ENCODE measurements around the gene ADCY7.

The ADCY7 gene

DNA sequence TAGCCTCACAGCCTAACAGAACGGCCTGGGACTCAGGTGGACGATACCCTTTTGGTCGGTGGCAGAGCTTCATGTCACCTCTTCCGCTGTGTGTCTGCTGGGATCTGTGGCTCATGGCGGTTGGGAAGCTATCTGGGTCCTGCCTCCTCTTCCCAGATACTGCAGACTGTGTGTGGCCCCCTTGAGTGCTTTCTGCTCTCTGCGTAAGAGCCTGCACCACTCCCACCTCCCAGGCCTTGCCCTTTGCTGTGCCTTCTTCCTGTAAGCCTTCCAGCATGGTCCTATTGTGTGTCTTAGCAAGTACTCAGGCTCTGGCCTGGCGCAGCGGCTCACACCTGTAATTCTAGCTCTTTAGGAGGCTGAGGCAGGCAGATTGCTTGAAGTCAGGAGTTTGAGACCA is 17.5 kb upstream of the ADCY7 start:
- TF ChIP-seq, protein P1, sequence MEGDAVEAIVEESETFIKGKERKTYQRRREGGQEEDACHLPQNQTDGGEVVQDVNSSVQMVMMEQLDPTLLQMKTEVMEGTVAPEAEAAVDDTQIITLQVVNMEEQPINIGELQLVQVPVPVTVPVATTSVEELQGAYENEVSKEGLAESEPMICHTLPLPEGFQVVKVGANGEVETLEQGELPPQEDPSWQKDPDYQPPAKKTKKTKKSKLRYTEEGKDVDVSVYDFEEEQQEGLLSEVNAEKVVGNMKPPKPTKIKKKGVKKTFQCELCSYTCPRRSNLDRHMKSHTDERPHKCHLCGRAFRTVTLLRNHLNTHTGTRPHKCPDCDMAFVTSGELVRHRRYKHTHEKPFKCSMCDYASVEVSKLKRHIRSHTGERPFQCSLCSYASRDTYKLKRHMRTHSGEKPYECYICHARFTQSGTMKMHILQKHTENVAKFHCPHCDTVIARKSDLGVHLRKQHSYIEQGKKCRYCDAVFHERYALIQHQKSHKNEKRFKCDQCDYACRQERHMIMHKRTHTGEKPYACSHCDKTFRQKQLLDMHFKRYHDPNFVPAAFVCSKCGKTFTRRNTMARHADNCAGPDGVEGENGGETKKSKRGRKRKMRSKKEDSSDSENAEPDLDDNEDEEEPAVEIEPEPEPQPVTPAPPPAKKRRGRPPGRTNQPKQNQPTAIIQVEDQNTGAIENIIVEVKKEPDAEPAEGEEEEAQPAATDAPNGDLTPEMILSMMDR (IDR thresholded peaks at IDR 0.05; ENCODE audit: low read depth, low read length, missing control alignments): no peak
- DNase-seq (ENCODE audit: low read depth): no peak
- no peak overlapping the region for H3K4me3 ChIP-seq (ENCODE audit: low read depth, low read length)

DNA sequence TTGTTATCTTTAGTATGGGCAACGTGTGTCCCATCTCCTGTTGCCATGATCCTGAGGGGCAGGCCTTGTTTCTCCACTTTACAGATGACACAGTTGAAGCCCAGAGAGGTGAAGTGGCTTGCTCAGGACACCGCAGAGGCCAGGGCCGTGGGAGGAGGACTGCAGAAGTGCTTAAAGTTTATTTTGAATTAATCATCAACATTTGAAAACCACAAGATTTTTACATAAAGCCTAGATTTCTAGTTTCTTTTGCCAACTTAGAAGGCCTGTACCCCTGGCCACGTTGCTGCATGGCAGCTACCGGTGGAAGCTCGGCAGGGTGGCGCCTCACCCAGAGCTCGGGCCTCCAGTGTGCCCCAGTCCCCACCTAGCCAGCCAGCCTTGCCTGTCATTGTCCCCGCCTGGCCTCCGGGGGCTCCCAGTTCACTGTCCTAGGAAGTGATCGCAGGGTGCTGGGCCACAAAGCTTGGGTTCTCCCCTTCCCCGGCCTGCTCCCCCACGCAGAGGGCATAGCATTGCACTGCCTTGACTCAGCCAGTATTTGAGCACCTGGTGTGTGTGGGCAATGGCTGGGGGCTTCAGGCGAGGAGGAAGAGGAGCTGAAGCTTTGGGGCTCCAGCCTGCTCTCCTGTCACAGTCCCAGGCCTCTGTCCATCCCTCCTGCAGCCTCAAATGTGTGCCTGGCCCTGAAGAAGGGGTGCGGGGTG is 14.8 kb upstream of the ADCY7 start:
- TF ChIP-seq, protein P1 (IDR thresholded peaks at IDR 0.05; ENCODE audit: low read depth, low read length, missing control alignments): no peak
- no peak for DNase-seq (ENCODE audit: low read depth)
- no peak overlapping the region for H3K4me3 ChIP-seq (ENCODE audit: low read depth, low read length)

DNA sequence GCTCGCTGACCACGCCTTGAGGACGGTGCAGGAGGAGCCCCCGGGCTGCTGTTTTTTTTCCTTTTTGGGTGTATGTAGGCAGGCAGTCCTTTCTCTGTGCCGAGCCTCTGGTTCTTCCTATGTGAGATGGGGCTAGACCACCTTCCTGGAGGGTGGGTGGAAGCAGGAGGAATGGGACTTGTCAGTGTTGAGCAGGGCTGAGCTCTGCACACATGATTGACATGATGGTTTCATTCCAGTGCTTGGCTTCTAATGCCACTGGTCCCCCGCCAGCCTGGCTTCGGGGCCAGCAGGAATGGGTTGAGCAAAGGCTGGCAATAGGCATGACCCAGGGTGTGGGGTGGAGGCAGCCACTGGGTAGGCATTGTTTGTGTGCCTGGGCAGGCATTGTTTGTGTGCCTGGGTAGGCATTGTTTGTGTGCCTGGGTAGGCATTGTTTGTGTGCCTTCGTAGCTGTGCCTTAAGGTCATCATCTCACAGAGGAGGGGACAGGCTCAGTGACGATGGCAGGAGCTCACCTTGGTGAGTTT is 14.2 kb upstream of the ADCY7 start:
- no peak for DNase-seq (ENCODE audit: low read depth)
- H3K4me3 ChIP-seq (ENCODE audit: low read depth, low read length): no peak overlapping the region
- TF ChIP-seq, protein P1 (IDR thresholded peaks at IDR 0.05; ENCODE audit: low read depth, low read length, missing control alignments): no peak

DNA sequence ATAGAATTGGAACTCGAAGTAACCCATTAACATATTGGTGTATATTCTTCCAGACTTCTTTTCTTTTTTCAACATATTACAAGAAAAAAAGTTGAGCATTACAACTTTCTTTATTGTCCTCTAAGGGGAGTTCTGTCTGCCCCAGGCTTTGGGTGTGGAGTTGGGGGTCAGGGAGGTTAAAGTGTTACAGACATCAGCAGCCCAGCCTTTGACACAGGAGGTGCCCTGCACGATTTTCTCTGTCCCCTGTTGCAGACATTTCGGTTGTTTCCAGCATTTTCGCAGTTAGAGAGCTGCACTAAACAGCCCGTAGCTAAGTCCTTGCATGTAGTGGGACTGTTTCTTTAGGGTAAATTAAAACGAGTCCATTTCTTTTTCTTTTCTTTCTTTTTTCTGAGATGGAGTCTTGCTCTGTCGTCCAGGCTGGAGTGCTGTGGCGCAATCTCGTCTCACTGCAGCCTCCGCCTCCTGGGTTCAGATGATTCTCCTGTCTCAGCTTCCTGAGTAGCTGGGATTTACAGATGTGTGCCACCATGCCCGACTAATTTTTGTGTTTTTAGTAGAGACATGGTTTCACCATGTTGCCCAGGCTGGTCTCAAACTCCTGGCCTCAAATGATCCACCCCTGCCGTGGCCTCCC is 13.4 kb upstream of the ADCY7 start:
- H3K4me3 ChIP-seq (ENCODE audit: low read depth, low read length): no peak overlapping the region
- no peak for DNase-seq (ENCODE audit: low read depth)
- TF ChIP-seq, protein P1 (IDR thresholded peaks at IDR 0.05; ENCODE audit: low read depth, low read length, missing control alignments): no peak

DNA sequence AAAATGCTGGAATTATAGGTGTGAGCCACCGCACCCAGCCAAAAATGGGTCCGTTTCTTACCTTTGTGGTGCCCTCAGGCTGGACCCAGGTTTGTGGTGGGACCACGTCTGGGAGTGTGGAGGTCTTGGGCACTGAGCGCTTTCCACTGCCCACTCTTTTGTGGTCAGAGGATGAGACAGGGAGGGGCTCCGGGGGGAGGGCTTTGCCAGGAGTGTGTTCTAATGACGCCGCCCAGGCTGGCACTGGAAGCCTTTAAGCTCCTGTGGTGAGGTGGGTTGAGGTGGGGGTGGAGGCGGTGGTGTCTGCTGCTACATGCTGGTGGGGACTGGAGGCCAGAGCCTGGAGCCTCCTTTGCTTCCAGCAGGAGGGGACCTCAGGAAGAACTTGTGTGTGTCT is 12.8 kb upstream of the ADCY7 start:
- H3K4me3 ChIP-seq (ENCODE audit: low read depth, low read length): no peak overlapping the region
- DNase-seq (ENCODE audit: low read depth): no peak
- TF ChIP-seq, protein P1 (IDR thresholded peaks at IDR 0.05; ENCODE audit: low read depth, low read length, missing control alignments): no peak

DNA sequence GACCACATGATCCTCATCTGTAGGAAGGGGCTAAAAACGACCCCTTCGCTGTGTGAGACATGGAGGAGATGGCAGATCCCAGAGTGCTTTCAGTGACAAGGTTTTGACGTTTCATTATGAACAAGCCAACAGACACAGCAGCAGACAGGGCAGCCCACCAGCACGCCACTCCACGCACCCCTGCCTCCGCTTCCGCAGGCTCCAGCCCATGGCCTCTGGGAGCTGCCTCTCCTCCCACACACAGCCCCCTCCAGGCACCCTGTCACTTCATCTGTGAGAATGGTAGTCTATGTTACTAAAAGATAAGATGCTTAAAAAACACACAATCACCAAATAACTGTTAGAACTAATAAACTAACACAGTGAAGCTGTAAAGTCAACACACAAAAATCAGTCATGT is 12.3 kb upstream of the ADCY7 start:
- no peak overlapping the region for H3K4me3 ChIP-seq (ENCODE audit: low read depth, low read length)
- DNase-seq (ENCODE audit: low read depth): no peak

More for the DNA sequence above, 12.3 kb upstream of the ADCY7 start:
- TF ChIP-seq, protein P1 (IDR thresholded peaks at IDR 0.05; ENCODE audit: low read depth, low read length, missing control alignments): no peak

Data from GM12864 (cell line).